ENCODE results near the gene TEX29.

The TEX29 gene

GRCh38 chr13:111393221-111393790 lies 72.9 kb downstream of the TEX29 start:
- no peak for DNase-seq (ENCODE audit: low read depth)
- TF ChIP-seq, protein P1, sequence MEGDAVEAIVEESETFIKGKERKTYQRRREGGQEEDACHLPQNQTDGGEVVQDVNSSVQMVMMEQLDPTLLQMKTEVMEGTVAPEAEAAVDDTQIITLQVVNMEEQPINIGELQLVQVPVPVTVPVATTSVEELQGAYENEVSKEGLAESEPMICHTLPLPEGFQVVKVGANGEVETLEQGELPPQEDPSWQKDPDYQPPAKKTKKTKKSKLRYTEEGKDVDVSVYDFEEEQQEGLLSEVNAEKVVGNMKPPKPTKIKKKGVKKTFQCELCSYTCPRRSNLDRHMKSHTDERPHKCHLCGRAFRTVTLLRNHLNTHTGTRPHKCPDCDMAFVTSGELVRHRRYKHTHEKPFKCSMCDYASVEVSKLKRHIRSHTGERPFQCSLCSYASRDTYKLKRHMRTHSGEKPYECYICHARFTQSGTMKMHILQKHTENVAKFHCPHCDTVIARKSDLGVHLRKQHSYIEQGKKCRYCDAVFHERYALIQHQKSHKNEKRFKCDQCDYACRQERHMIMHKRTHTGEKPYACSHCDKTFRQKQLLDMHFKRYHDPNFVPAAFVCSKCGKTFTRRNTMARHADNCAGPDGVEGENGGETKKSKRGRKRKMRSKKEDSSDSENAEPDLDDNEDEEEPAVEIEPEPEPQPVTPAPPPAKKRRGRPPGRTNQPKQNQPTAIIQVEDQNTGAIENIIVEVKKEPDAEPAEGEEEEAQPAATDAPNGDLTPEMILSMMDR (IDR thresholded peaks at IDR 0.05; ENCODE audit: low read depth, low read length) = no peak
- TF ChIP-seq POLR2A (IDR thresholded peaks at IDR 0.05; ENCODE audit: extremely low read depth, insufficient read length) (no peak), MYC (IDR thresholded peaks at IDR 0.05; ENCODE audit: low read depth, low read length) (no peak)
- TF ChIP-seq, protein P2, sequence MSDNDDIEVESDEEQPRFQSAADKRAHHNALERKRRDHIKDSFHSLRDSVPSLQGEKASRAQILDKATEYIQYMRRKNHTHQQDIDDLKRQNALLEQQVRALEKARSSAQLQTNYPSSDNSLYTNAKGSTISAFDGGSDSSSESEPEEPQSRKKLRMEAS (IDR thresholded peaks at IDR 0.05; ENCODE audit: low read depth, low read length) = no peak
- no peak overlapping the region for H3K4me3 ChIP-seq (ENCODE audit: low read depth, low read length)

All from NB4 (cell line).